ENCODE data around the gene MPO. TPM values are rescaled to one million over a fixed set of nuclear protein-coding genes. Genes with fewer than 3 reads are reported as not detected.

Gene MPO
- total and polyA plus RNA-seq, 2 of the 8 experiments (the other 6 are each of a cell fraction or from before 2014, with no cell fraction given): 0.06 to 0.74 TPM

GRCh38 chr17:58294034-58294433 is 13.3 kb upstream of the MPO start (continued):
- TF ChIP-seq CHD7 (IDR thresholded peaks at IDR 0.05; ENCODE audit: insufficient replicate concordance, low read length) (no peak), USF2 (IDR thresholded peaks at IDR 0.05; ENCODE audit: low read length) (no peak), TAF1 (IDR thresholded peaks at IDR 0.05; ENCODE audit: low read depth, low read length) (no peak), FOSL1 (IDR thresholded peaks at IDR 0.05; ENCODE audit: insufficient read depth, low read depth, low read length) (no peak), E2F6 (IDR thresholded peaks at IDR 0.05) (no peak), JUND (IDR thresholded peaks at IDR 0.05; ENCODE audit: low read length) (no peak), MAFK (IDR thresholded peaks at IDR 0.05; ENCODE audit: low read depth, low read length) (no peak), SIX5 (IDR thresholded peaks at IDR 0.05; ENCODE audit: low read depth, low read length) (no peak), POU5F1 (IDR thresholded peaks at IDR 0.05; ENCODE audit: low read depth, low read length) (no peak), CHD2 (IDR thresholded peaks at IDR 0.05; ENCODE audit: low read length) (no peak)
